OCI-LY3 (cell line): ENCODE data around the gene PROSER3.

Source experiments
- CTCF ChIP-seq: fragments of 200-600, 300-600 bp; sonication (generic); IDR thresholded peaks from 2 replicates; pipeline ENCODE4 v1.5.1; 2014; ENCODE audit warnings: antibody characterized with exemption, low read length, low read depth
- EZH2phosphoT487 ChIP-seq: fragments of 200-600 bp; shearing (Covaris generic); IDR thresholded peaks from 2 replicates; pipeline ENCODE4 v1.6.1; 2018; ENCODE audit warnings: antibody characterized with exemption, mixed run types, low read depth

DNA sequence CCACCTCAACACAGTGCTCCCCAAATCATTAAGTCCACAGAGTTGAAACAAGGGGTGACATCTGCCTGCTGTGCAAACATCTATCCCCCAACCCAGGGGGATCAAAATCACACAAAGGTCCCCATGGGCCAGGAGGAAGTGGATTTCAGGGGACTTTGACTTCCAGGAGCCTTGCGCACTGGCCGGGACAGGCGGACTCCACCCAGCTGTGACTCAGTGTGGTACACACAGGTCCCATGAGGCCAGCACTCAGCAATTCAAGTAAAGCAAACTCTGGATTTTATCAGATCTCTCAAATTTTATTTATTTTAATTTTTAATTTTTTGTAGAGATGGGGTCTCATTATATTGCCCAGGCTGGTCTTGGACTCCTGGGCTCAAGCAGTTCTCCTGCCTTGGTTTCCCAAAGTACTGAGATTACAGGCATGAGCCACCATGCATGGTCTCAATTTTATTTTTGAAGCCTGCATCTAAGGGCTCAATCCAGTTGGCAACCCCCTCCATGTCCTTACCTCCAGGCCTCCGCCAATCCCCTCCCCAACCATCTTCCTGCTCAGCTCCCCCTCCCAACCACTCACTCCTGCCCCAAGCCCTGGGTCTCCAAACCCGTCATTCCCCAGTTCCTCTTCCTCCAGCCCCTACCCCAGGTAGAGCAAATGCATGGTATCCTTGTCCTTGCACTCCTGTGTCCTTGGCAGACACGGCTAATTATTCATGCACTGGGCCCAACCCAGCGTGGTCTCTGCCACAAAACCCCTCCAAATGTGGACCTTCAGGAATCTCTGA is 35.6 kb downstream of the PROSER3 start:
- TF ChIP-seq CTCF, result no peak
- no peak for TF ChIP-seq EZH2phosphoT487
